ENCODE measurements around the gene PCID2. TPM values are rescaled to one million over a fixed set of nuclear protein-coding genes. Genes with fewer than 3 reads are reported as not detected.
"Not testable (repeated sequence)": the region's sequence is repeated elsewhere in the genome, so short reads cannot be mapped to it uniquely, and the experiment has no call there.

Gene PCID2
- total and polyA plus RNA-seq, 12 donors, result 38.9 to 74.0 (median 47.3) TPM

GRCh38 chr13:113166681-113167080, 41.8 kb downstream of the PCID2 start:
- TF ChIP-seq, protein P1, sequence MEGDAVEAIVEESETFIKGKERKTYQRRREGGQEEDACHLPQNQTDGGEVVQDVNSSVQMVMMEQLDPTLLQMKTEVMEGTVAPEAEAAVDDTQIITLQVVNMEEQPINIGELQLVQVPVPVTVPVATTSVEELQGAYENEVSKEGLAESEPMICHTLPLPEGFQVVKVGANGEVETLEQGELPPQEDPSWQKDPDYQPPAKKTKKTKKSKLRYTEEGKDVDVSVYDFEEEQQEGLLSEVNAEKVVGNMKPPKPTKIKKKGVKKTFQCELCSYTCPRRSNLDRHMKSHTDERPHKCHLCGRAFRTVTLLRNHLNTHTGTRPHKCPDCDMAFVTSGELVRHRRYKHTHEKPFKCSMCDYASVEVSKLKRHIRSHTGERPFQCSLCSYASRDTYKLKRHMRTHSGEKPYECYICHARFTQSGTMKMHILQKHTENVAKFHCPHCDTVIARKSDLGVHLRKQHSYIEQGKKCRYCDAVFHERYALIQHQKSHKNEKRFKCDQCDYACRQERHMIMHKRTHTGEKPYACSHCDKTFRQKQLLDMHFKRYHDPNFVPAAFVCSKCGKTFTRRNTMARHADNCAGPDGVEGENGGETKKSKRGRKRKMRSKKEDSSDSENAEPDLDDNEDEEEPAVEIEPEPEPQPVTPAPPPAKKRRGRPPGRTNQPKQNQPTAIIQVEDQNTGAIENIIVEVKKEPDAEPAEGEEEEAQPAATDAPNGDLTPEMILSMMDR (IDR thresholded peaks at IDR 0.05), result no peak
- H3K9me3 ChIP-seq, result peaks cover 0 to 5% (median 0%) of the 10 kb centered on the region in 11 donors
- peaks cover 0 to 17% (median 0%) of the 10 kb centered on the region in 9 donors for H3K4me1 ChIP-seq
- WGBS, 2 donors, result 70 to 76% methylated on average over 5 of the region's 5 CpGs
- H3K36me3 ChIP-seq, result peaks cover 0 to 25% (median 3%) of the 10 kb centered on the region in 9 donors
- H3K27ac ChIP-seq, result no peak overlapping the region
- intact Hi-C loops (cut with DNase I), result no loop called here
- peaks cover 0 to 9% (median 3%) of the 10 kb centered on the region in 7 donors for H3K27me3 ChIP-seq
- DNase-seq (no peak), ATAC-seq (no peak)
- no peak overlapping the region for H3K4me3 ChIP-seq

- Histone ChIP-seq H3K36me3 (peaks cover 0 to 20% (median 0%) of the 10 kb centered on the region in 9 donors), H3K4me3 (no peak overlapping the region), H3K4me1 (peaks cover 0 to 17% (median 0%) of the 10 kb centered on the region in 9 donors), H3K27me3 (peaks cover 0 to 13% (median 7%) of the 10 kb centered on the region in 7 donors), H3K9me3 (peaks cover 0 to 5% (median 0%) of the 10 kb centered on the region in 11 donors), H3K27ac (no peak overlapping the region)
- TF ChIP-seq, protein P1 (IDR thresholded peaks at IDR 0.05), result no peak
- ATAC-seq, result no peak
- WGBS, 2 donors, result 85 to 92% methylated on average over 10 of the region's 10 CpGs
- intact Hi-C loops (cut with DNase I), result no loop called here
- no peak for DNase-seq
Measured at GRCh38 chr13:113166266-113166665, 42.2 kb downstream of the PCID2 start.

DNA sequence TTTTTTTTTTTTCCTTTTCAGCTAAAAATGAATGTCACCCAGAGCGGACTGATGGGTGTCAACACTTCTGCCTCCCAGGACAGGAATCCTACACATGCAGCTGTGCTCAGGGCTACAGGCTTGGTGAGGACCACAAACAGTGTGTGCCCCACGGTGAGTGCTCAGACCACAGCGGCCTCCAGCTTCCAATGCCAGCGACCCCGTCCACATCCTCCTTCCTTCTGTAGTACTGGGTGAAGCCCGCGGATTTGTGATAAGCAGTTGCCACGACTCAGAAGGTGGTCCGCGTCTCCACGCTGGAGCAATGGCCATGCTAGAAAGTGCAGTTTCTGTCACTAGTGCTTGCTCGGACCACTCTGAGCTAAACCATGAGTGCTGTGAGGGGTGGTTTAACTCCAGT, 44.0 kb downstream of the PCID2 start:
- H3K36me3 ChIP-seq, result peaks cover 0 to 11% (median 0%) of the 10 kb centered on the region in 9 donors
- no peak overlapping the region for H3K27ac ChIP-seq
- WGBS, 2 donors, result 69 to 74% methylated on average over 12 of the region's 12 CpGs
- TF ChIP-seq, protein P1 (IDR thresholded peaks at IDR 0.05), result no peak
- ATAC-seq, result no peak
- peaks cover 0 to 28% (median 23%) of the 10 kb centered on the region in 7 donors for H3K27me3 ChIP-seq
- peaks cover 0 to 8% (median 0%) of the 10 kb centered on the region in 9 donors for H3K4me1 ChIP-seq
- intact Hi-C loops (cut with DNase I), result no loop called here
- peaks cover 0 to 5% (median 0%) of the 10 kb centered on the region in 11 donors for H3K9me3 ChIP-seq
- no peak for DNase-seq
- no peak overlapping the region for H3K4me3 ChIP-seq

DNA sequence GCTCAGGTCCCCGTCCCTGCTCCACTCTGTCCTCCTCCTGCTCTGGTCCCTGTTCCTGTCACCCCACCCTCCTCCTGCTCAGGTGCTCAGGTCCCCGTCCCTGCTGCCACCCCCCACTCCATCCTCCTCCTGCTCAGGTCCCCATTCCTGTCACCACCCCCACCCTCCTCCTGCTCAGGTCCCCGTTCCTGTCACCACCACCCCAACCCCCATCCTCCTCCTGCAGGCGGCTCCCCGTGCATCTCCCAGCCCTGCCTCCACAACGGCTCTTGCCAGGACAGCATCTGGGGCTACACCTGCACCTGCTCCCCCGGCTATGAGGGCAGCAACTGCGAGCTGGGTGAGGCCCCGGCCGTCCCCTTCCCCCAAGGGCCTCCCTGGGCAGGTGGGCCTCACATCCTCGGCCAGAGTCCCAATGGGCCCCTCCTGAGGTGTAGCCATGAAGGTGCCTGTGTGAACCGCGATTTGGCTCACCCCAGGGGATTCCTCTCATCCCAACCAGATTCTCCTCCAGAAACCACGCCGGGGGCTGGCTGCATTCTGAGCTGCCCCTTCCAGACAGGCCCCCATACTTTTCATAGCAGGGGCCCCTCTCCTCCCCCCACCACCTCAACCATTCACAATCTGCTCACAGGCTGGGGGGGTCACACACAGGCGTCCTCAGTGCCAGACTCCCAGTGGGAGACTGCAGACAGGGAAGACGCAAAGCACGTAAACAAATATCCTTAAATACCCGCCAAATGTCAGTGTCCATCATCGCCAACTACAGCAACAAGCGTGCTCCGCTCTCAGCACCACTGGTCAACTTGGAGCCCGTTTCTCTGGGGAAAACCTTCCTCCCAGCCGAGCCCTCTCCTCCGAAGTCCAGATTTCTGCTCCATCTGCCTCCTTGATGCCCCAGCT, 45.4 kb downstream of the PCID2 start:
- intact Hi-C loops (cut with DNase I), result no loop called here
- Histone ChIP-seq H3K9me3 (peaks cover 0 to 4% (median 0%) of the 10 kb centered on the region in 11 donors), H3K4me3 (no peak overlapping the region), H3K27ac (no peak overlapping the region), H3K4me1 (no peaks in the 10 kb centered on the region), H3K27me3 (peaks cover 0 to 32% (median 27%) of the 10 kb centered on the region in 7 donors), H3K36me3 (peaks cover 0 to 6% (median 0%) of the 10 kb centered on the region in 9 donors)
- DNase-seq (no peak), ATAC-seq (peak in 2 of 8 donors; percentile 7 to 21)
- 28 to 34% methylated on average over 25 of the region's 25 CpGs for WGBS, 2 donors
- TF ChIP-seq, protein P1 (IDR thresholded peaks at IDR 0.05), result no peak

GRCh38 chr13:113161975-113162374, 46.5 kb downstream of the PCID2 start:
- H3K4me3 ChIP-seq; H3K9me3 ChIP-seq; DNase-seq; intact Hi-C loops (cut with DNase I); ATAC-seq; H3K4me1 ChIP-seq; H3K27ac ChIP-seq; H3K36me3 ChIP-seq: not testable (repeated sequence)
- peaks cover 0 to 32% (median 27%) of the 10 kb centered on the region in 7 donors for H3K27me3 ChIP-seq
- WGBS, 2 donors, result 43 to 55% methylated on average over 8 to 11 of the region's 13 CpGs

All from heart right ventricle (tissue), 16 donors.